SU-DHL-6 (cell line): Measurements from ENCODE around the gene RPL10.
"Not testable (repeated sequence)": the region's sequence is repeated elsewhere in the genome, so short reads cannot be mapped to it uniquely, and the experiment has no call there.

Experiments used
- H2AFZ ChIP-seq: fragments of 200-600 bp; sonication (generic); 2 replicates; pipeline ENCODE4 v1.6.1; 2014; ENCODE audit warnings: low read depth, mild to moderate bottlenecking, moderate library complexity, mixed read lengths, antibody characterized with exemption, low read length; ENCODE audit not compliant: severe bottlenecking
- H3F3A ChIP-seq: fragments of 200-600 bp; shearing (Covaris generic); 2 replicates; pipeline ENCODE4 v1.6.0; 2016; ENCODE audit warnings: antibody characterized with exemption, mild to moderate bottlenecking; ENCODE audit not compliant: insufficient read depth
- H3K27ac ChIP-seq: fragments of 200-600 bp; sonication (generic); 2 replicates; pipeline ENCODE4 v1.5.1; 2016; ENCODE audit warnings: low read depth, mild to moderate bottlenecking, low read length, moderate library complexity, mixed read lengths
- H3K27me3 ChIP-seq: fragments of 200-600 bp; sonication (generic), shearing (Covaris generic); 2 replicates; pipeline ENCODE4 v1.6.0; 2014; ENCODE audit warnings: mild to moderate bottlenecking, low read length
- H3K36me3 ChIP-seq: fragments of 200-600 bp; sonication (generic); 2 replicates; pipeline ENCODE4 v1.6.1; 2014; ENCODE audit warnings: mild to moderate bottlenecking, low read length, mixed read lengths
- H3K4me2 ChIP-seq: fragments of 300-600, 200-600 bp; shearing (Covaris generic), sonication (generic); 2 replicates; pipeline ENCODE4 v1.6.0; 2014; ENCODE audit warnings: low read length, low read depth, mild to moderate bottlenecking; ENCODE audit not compliant: poor library complexity, severe bottlenecking
- H3K4me3 ChIP-seq: fragments of 200-600 bp; sonication (generic); 2 replicates; pipeline ENCODE4 v1.5.1; 2014; ENCODE audit warnings: antibody characterized with exemption, low read length, mild to moderate bottlenecking, mixed read lengths; ENCODE audit not compliant: insufficient read depth, poor library complexity, severe bottlenecking
- H3K79me2 ChIP-seq: fragments of 200-600 bp; sonication (generic); 2 replicates; pipeline ENCODE4 v1.6.1; 2014; ENCODE audit warnings: mild to moderate bottlenecking, low read length, moderate library complexity; ENCODE audit not compliant: insufficient read depth
- H3K9ac ChIP-seq: fragments of 200-600 bp; sonication (generic); 2 replicates; pipeline ENCODE4 v1.7.0; 2014; ENCODE audit warnings: mild to moderate bottlenecking, low read length
- H3K9me2 ChIP-seq: fragments of 200-600 bp; sonication (generic); replicated peaks from 2 replicates; pipeline ENCODE4 v1.6.1; 2014; ENCODE audit warnings: low read length; ENCODE audit not compliant: insufficient read depth
- H3K9me3 ChIP-seq: fragments of 200-600 bp; sonication (generic); 2 replicates; pipeline ENCODE4 v1.6.1; 2014; ENCODE audit warnings: low read length, mixed read lengths; ENCODE audit not compliant: insufficient read depth
- H4K20me1 ChIP-seq: fragments of 200-600 bp; sonication (generic); 2 replicates; pipeline ENCODE4 v1.6.1; 2014; ENCODE audit warnings: low read depth, mild to moderate bottlenecking, antibody characterized with exemption, low read length, moderate library complexity, mixed read lengths
- CTCF ChIP-seq: fragments of 200-600 bp; sonication (generic); IDR thresholded peaks from one replicate; pipeline ENCODE4 v1.5.1; 2017; ENCODE audit warnings: antibody characterized with exemption, mild to moderate bottlenecking, low read length, moderate library complexity; ENCODE audit not compliant: insufficient read depth, poor library complexity, severe bottlenecking
- EZH2phosphoT487 ChIP-seq: fragments of 200-600 bp; sonication (generic), shearing (Covaris generic); conservative IDR thresholded peaks from 2 replicates; pipeline ENCODE4 v1.6.1; 2018; ENCODE audit warnings: mild to moderate bottlenecking, antibody characterized with exemption, low read length, moderate library complexity, mixed read lengths

The RPL10 gene

GRCh38 chrX:154382483-154383069 is 15.6 kb upstream of the RPL10 start:
- TF ChIP-seq EZH2phosphoT487: no peak
- TF ChIP-seq CTCF: no peak
- H3K4me2 ChIP-seq: no peak overlapping the region

GRCh38 chrX:154383359-154384283 is 14.6 kb upstream of the RPL10 start:
- Histone ChIP-seq H3F3A (no peaks in the 10 kb centered on the region), H4K20me1 (no peaks in the 10 kb centered on the region), H3K36me3 (no peaks in the 10 kb centered on the region), H2AFZ (no peak overlapping the region), H3K27ac (no peak overlapping the region), H3K4me3 (no peak overlapping the region), H3K4me2 (no peak overlapping the region), H3K9ac (no peak overlapping the region), H3K9me2 (no peaks in the 10 kb centered on the region), H3K79me2 (peaks cover 12% of the 10 kb centered on the region), H3K9me3 (no peaks in the 10 kb centered on the region), H3K27me3 (no peaks in the 10 kb centered on the region)
- no peak for TF ChIP-seq EZH2phosphoT487
- TF ChIP-seq CTCF: no peak

More at GRCh38 chrX:154382483-154383069, 15.6 kb upstream of the RPL10 start:
- H3K36me3 ChIP-seq: no peaks in the 10 kb centered on the region
- no peaks in the 10 kb centered on the region for H3K27me3 ChIP-seq
- H3K9me2 ChIP-seq: no peaks in the 10 kb centered on the region
- H3K79me2 ChIP-seq: peaks cover 12% of the 10 kb centered on the region
- H3F3A ChIP-seq: no peaks in the 10 kb centered on the region
- no peaks in the 10 kb centered on the region for H4K20me1 ChIP-seq
- H3K9me3 ChIP-seq: no peaks in the 10 kb centered on the region
- no peak overlapping the region for H2AFZ ChIP-seq
- no peak overlapping the region for H3K9ac ChIP-seq
- no peak overlapping the region for H3K27ac ChIP-seq
- no peak overlapping the region for H3K4me3 ChIP-seq

- no peaks in the 10 kb centered on the region for H3F3A ChIP-seq
- no peak overlapping the region for H3K4me2 ChIP-seq
- peaks cover 10% of the 10 kb centered on the region for H3K79me2 ChIP-seq
Measured at GRCh38 chrX:154384284-154384892, 13.8 kb upstream of the RPL10 start.

GRCh38 chrX:154388094-154388493 is 10.1 kb upstream of the RPL10 start:
- not testable (repeated sequence) for H3K27me3 ChIP-seq, H3K4me2 ChIP-seq, H3K9me2 ChIP-seq, H4K20me1 ChIP-seq, H3K9ac ChIP-seq, H3K27ac ChIP-seq, H3F3A ChIP-seq, H2AFZ ChIP-seq, H3K4me3 ChIP-seq, H3K79me2 ChIP-seq, H3K36me3 ChIP-seq, H3K9me3 ChIP-seq

More at GRCh38 chrX:154384284-154384892, 13.8 kb upstream of the RPL10 start:
- Histone ChIP-seq H3K27ac (no peak overlapping the region), H3K27me3 (no peaks in the 10 kb centered on the region), H3K9me2 (no peaks in the 10 kb centered on the region), H2AFZ (no peak overlapping the region), H3K9me3 (no peaks in the 10 kb centered on the region), H3K36me3 (no peaks in the 10 kb centered on the region), H3K9ac (no peak overlapping the region), H4K20me1 (no peaks in the 10 kb centered on the region), H3K4me3 (no peak overlapping the region)
- TF ChIP-seq EZH2phosphoT487 (no peak), CTCF (no peak)

- not testable (repeated sequence) for H3K4me3 ChIP-seq, H3F3A ChIP-seq, H3K27me3 ChIP-seq, H3K27ac ChIP-seq, H3K79me2 ChIP-seq, H2AFZ ChIP-seq, H3K36me3 ChIP-seq, H3K9ac ChIP-seq, H4K20me1 ChIP-seq, H3K4me2 ChIP-seq, H3K9me2 ChIP-seq, H3K9me3 ChIP-seq
Measured at GRCh38 chrX:154388649-154389048, 9.5 kb upstream of the RPL10 start.
